Astrocyte (in vitro differentiated cells and primary cell): ENCODE measurements around the gene LTBP3. TPM values are rescaled to one million over a fixed set of nuclear protein-coding genes. Genes with fewer than 3 reads are reported as not detected.

Experiments
- DNase-seq: peaks from one replicate; pipeline ENCODE4 v3.0.0-alpha.2; 2010; ENCODE audit warnings: low read depth
- FAIRE-seq: peaks from 2 replicates; lab custom pipeline; 2011; peaks lifted over from hg19 to GRCh38; lab: Jason Lieb, UNC
- H2AFZ ChIP-seq: 2 replicates; pipeline ENCODE4 v1.6.0; 2012; ENCODE audit warnings: low read depth, low read length, inconsistent platforms
- H3K27ac ChIP-seq: 2 replicates; pipeline ENCODE4 v1.5.1; 2011; ENCODE audit warnings: low read depth, low read length, inconsistent platforms
- H3K27me3 ChIP-seq: 2 replicates; pipeline ENCODE4 v1.6.0; 2011; ENCODE audit warnings: low read length, inconsistent platforms; ENCODE audit not compliant: insufficient read depth
- H3K36me3 ChIP-seq: 2 replicates; pipeline ENCODE4 v1.5.1; 2011; ENCODE audit warnings: low read length, inconsistent platforms; ENCODE audit not compliant: insufficient read depth
- H3K4me1 ChIP-seq: 2 replicates; pipeline ENCODE4 v1.5.1; 2011; ENCODE audit warnings: low read length, inconsistent platforms; ENCODE audit not compliant: insufficient read depth
- H3K4me2 ChIP-seq: 2 replicates; pipeline ENCODE4 v1.6.0; 2012; ENCODE audit warnings: low read length, inconsistent platforms
- H3K4me3 ChIP-seq: 2 replicates; pipeline ENCODE4 v1.5.1; 2011; ENCODE audit warnings: low read depth, mild to moderate bottlenecking, low read length, inconsistent platforms; ENCODE audit not compliant: insufficient read depth
- H3K79me2 ChIP-seq: 2 replicates; pipeline ENCODE4 v1.6.0; 2012; ENCODE audit warnings: mild to moderate bottlenecking, low read length, inconsistent platforms; ENCODE audit not compliant: insufficient read depth
- H3K9ac ChIP-seq: 2 replicates; pipeline ENCODE4 v1.6.0; 2012; ENCODE audit warnings: mild to moderate bottlenecking, low read length, inconsistent platforms
- H3K9me3 ChIP-seq: 2 replicates; pipeline ENCODE4 v1.5.1; 2012; ENCODE audit warnings: low read depth, mild to moderate bottlenecking, low read length, inconsistent platforms; ENCODE audit not compliant: insufficient read depth
- H4K20me1 ChIP-seq: 2 replicates; pipeline ENCODE4 v1.6.0; 2012; ENCODE audit warnings: low read length, inconsistent platforms; ENCODE audit not compliant: insufficient read depth
- H3K27ac Mint-ChIP-seq: one replicate; pipeline ENCODE4 v1.8.0; 2021; ENCODE audit warnings: mild to moderate bottlenecking, mixed read lengths; ENCODE audit not compliant: unreplicated experiment
- H3K27me3 Mint-ChIP-seq: one replicate; pipeline ENCODE4 v1.8.0; 2021; ENCODE audit warnings: low read depth, mixed read lengths; ENCODE audit not compliant: unreplicated experiment
- H3K36me3 Mint-ChIP-seq: one replicate; pipeline ENCODE4 v1.8.0; 2021; ENCODE audit warnings: low read depth, mixed read lengths; ENCODE audit not compliant: unreplicated experiment
- H3K4me1 Mint-ChIP-seq: one replicate; pipeline ENCODE4 v1.8.0; 2021; ENCODE audit warnings: low read depth, mixed read lengths; ENCODE audit not compliant: unreplicated experiment
- H3K4me3 Mint-ChIP-seq: one replicate; pipeline ENCODE4 v1.8.0; 2021; ENCODE audit warnings: mild to moderate bottlenecking, moderate library complexity, mixed read lengths; ENCODE audit not compliant: unreplicated experiment
- H3K9me3 Mint-ChIP-seq: one replicate; pipeline ENCODE4 v1.8.0; 2021; ENCODE audit warnings: mild to moderate bottlenecking, mixed read lengths; ENCODE audit not compliant: unreplicated experiment
- EZH2 ChIP-seq: IDR thresholded peaks from 2 replicates; pipeline ENCODE4 v1.6.1; 2012; ENCODE audit warnings: mild to moderate bottlenecking, low read length, inconsistent platforms; ENCODE audit not compliant: insufficient read depth
- total RNA-seq: library from RNA; stranded (reverse); gene quantifications from 2 replicates; pipeline ENCODE4 v1.2.1, GENCODE V29; 2021
- TF ChIP-seq, protein P1 (sequence below): IDR thresholded peaks from 2 replicates; pipeline ENCODE4 v1.5.1; 2011; ENCODE audit warnings: low read depth, mild to moderate bottlenecking, inconsistent platforms, low read length, moderate library complexity; ENCODE audit not compliant: insufficient read depth

LTBP3 gene
- total RNA-seq, 1 donor from 2014 or later = 33.2 TPM

DNA sequence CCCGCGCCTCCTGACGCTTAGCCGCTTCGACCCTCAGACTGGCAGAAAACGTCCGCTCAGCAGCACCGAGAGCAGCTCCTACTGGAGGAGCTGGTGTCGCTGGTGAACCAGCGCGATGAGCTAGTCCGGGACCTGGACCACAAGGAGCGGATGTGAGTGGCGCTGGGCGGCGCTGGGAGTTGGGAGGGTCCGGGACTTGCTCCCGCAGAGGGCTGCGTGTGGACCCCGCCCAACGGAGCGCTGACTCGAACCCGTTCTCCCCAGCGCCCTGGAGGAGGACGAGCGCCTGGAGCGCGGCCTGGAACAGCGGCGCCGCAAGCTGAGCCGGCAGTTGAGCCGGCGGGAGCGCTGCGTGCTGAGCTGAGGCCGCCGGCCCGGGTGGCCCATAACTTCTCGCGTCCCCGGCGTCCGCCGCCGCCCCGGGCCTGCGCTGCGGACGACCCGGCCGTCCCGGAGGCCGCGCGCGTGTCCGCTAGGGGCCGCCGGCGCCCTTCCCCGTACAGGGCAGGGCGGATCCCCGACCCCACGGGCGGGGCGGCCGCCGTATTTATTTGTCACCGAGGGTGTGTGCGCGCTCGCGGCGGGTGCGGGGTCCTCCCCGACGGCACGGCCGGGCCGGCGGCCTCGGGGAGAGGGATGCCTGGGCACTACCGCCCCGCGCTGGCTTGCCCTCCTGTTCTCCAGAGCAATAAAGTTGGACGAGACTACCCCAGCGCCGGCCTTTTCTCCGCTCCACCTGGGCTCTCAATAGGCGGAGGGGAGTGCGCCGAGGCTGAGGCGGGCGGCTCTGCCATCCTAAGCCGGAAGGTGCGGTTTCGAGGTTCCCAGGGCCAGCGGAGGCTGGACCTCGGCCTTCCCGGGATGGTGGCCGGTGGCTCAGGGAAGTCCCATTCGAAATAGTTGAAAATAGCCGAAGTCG, 34.0 kb upstream of the LTBP3 start:
- Histone ChIP-seq H3K27ac (peak overlapping the region; percentile 58), H3K4me1 (peaks cover 11% of the 10 kb centered on the region), H3K79me2 (no peaks in the 10 kb centered on the region), H3K9ac (peak overlapping the region; percentile 58), H3K4me3 (peak overlapping the region; percentile 37), H3K27me3 (no peaks in the 10 kb centered on the region), H3K9me3 (no peaks in the 10 kb centered on the region), H3K4me2 (peak overlapping the region; percentile 84), H4K20me1 (peaks cover 6% of the 10 kb centered on the region), H3K36me3 (no peaks in the 10 kb centered on the region), H2AFZ (peak overlapping the region; percentile 86)
- DNase-seq (peak; percentile 69), FAIRE-seq (no peak)
- no peak overlapping the region for H3K4me3 Mint-ChIP-seq
- H3K27ac Mint-ChIP-seq = no peak overlapping the region
- H3K4me1 Mint-ChIP-seq = peaks cover 6% of the 10 kb centered on the region
- H3K9me3 Mint-ChIP-seq = no peaks in the 10 kb centered on the region
- TF ChIP-seq, protein P1, sequence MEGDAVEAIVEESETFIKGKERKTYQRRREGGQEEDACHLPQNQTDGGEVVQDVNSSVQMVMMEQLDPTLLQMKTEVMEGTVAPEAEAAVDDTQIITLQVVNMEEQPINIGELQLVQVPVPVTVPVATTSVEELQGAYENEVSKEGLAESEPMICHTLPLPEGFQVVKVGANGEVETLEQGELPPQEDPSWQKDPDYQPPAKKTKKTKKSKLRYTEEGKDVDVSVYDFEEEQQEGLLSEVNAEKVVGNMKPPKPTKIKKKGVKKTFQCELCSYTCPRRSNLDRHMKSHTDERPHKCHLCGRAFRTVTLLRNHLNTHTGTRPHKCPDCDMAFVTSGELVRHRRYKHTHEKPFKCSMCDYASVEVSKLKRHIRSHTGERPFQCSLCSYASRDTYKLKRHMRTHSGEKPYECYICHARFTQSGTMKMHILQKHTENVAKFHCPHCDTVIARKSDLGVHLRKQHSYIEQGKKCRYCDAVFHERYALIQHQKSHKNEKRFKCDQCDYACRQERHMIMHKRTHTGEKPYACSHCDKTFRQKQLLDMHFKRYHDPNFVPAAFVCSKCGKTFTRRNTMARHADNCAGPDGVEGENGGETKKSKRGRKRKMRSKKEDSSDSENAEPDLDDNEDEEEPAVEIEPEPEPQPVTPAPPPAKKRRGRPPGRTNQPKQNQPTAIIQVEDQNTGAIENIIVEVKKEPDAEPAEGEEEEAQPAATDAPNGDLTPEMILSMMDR = no peak
- TF ChIP-seq EZH2 = no peak
- no peaks in the 10 kb centered on the region for H3K36me3 Mint-ChIP-seq
- peaks cover 10% of the 10 kb centered on the region for H3K27me3 Mint-ChIP-seq

DNA sequence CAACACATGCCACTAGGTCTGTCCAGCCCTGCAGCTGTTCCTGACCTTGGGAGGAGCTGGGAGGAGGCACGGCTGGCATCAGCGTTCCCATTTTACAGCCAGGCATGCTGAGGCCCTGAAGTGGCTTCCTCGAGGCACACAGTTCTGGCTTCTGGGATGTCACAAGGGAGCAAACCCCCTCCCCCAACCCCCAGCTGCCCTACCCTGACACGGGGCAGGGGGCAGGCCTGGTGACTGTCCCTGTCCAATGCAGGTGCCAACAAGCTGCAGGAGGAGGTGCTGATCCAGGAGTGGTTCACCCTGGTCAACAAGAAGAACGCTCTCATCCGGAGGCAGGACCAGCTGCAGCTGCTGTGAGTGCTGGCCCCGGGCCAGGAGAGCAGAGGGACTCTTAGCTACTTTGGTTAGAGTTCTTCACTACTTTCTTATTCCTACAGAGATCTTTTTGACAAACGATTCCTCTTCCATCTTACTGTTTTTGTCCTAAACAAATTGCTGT, 32.1 kb upstream of the LTBP3 start:
- no peak overlapping the region for H3K27ac Mint-ChIP-seq
- no peak for TF ChIP-seq EZH2
- TF ChIP-seq, protein P1 = no peak

More for the DNA sequence above, 32.1 kb upstream of the LTBP3 start:
- FAIRE-seq (no peak), DNase-seq (no peak)
- Histone ChIP-seq H3K4me1 (peaks cover 11% of the 10 kb centered on the region), H3K4me3 (no peak overlapping the region), H3K27ac (no peak overlapping the region), H3K36me3 (no peaks in the 10 kb centered on the region), H4K20me1 (peaks cover 19% of the 10 kb centered on the region), H2AFZ (no peak overlapping the region), H3K27me3 (no peaks in the 10 kb centered on the region), H3K79me2 (no peaks in the 10 kb centered on the region), H3K9me3 (no peaks in the 10 kb centered on the region), H3K9ac (no peak overlapping the region), H3K4me2 (no peak overlapping the region)
- H3K27me3 Mint-ChIP-seq = peaks cover 21% of the 10 kb centered on the region
- H3K36me3 Mint-ChIP-seq = no peaks in the 10 kb centered on the region
- H3K4me1 Mint-ChIP-seq = peaks cover 6% of the 10 kb centered on the region
- H3K9me3 Mint-ChIP-seq = no peaks in the 10 kb centered on the region
- H3K4me3 Mint-ChIP-seq = no peak overlapping the region
